T-helper 1 cell treated with Interleukin-12 subunit alpha and Interleukin-12 subunit beta and Interleukin-4 antibody, amounts not matched to agents 30 μg/mL and 1 μg/mL, for 36 hours (primary cell): Measurements from ENCODE around the gene FER.
"Not testable (repeated sequence)": the region's sequence is repeated elsewhere in the genome, so short reads cannot be mapped to it uniquely, and the experiment has no call there.

ENCODE experiments used
- H3K27ac Mint-ChIP-seq: one replicate; pipeline ENCODE4 v1.8.0; 2021; ENCODE audit warnings: mild to moderate bottlenecking, mixed read lengths
- H3K27me3 Mint-ChIP-seq: one replicate; pipeline ENCODE4 v1.8.0; 2021; ENCODE audit warnings: low read depth, mixed read lengths
- H3K36me3 Mint-ChIP-seq: one replicate; pipeline ENCODE4 v1.8.0; 2021; ENCODE audit warnings: low read depth, mixed read lengths
- H3K4me1 Mint-ChIP-seq: one replicate; pipeline ENCODE4 v1.8.0; 2021; ENCODE audit warnings: low read depth, mixed read lengths
- H3K4me3 Mint-ChIP-seq: one replicate; pipeline ENCODE4 v1.8.0; 2021; ENCODE audit warnings: mild to moderate bottlenecking, moderate library complexity, mixed read lengths
- H3K9me3 Mint-ChIP-seq: one replicate; pipeline ENCODE4 v1.8.0; 2021; ENCODE audit warnings: mixed read lengths

FER gene

DNA sequence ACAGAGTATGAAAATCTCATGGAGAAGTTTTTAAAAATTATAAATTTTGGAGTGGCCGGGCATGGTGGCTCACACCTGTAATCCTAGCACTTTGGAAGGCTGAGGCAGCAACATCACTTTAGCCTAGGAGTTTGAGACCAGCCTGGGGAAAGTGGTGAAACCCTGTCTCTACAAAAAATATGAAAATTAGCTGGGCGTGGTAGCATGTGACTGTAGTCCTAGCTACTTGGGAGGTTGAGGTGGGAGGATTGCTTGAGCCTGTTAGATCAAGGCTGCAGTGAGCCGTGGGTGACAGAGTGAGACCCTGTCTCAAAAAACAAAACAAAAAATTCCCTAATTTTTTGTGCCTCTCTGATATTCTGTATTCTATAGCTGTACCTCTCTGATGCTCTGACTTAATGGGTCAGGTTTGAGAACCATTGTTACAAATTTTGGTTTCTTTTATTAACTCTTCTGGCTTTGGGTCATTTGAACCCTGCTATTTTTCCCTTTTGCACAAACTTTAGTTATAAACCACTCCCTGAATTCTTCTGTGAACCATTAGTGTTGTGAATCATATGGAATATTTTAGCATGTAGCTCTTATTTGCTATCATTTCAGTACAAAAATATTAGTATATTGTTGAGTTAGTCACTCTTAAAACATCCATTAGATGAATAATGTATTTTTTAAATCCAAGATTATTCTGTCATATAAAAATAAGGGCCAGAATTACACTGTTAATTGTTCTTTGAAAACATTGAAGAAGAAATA lies 51.0 kb downstream of the FER start:
- Mint-ChIP-seq H3K4me1 (no peaks in the 10 kb centered on the region), H3K4me3 (no peak overlapping the region), H3K27ac (no peak overlapping the region), H3K9me3 (peaks cover 7% of the 10 kb centered on the region), H3K27me3 (no peaks in the 10 kb centered on the region), H3K36me3 (no peaks in the 10 kb centered on the region)

DNA sequence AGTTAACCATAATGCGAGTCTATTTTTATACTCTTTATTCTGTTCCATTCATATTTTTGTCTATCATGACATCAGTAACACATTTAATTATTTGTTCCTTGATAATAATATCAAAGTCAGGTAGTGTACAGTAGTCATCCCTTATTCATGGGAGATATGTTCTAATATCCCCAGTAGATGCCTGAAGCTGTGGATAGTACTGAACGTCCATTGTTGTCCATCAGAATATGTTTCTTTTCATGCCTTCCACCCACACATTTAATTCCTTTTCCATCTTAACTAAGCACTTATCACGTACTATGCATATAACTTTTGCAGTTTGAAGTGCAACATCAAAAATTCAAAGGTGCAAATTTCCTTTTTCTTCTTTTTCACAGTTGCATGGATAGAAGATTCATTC lies 53.6 kb downstream of the FER start:
- Mint-ChIP-seq H3K36me3 (no peaks in the 10 kb centered on the region), H3K27ac (no peak overlapping the region), H3K4me1 (no peaks in the 10 kb centered on the region), H3K9me3 (peaks cover 5% of the 10 kb centered on the region), H3K27me3 (no peaks in the 10 kb centered on the region), H3K4me3 (no peak overlapping the region)

DNA sequence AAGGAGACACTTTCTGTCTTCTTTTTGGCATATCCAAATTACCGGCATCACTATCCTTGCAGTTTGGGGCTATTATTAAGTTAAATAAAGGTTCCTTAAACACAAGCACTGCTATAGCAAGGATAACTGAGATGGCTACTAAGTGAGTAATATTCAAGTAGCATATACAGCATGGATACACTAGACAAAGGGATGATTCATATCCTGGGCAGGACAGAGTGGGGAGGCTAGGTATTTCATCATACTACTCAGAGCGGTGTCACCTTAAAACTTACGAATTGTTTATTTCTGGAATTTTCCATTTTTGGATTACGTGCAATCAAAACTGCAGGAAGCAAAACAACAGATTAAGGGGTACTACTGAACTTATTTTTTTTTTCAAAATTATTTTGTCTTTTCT lies 54.1 kb downstream of the FER start:
- H3K4me1 Mint-ChIP-seq, result no peaks in the 10 kb centered on the region
- H3K4me3 Mint-ChIP-seq, result no peak overlapping the region
- H3K36me3 Mint-ChIP-seq, result no peaks in the 10 kb centered on the region
- no peak overlapping the region for H3K27ac Mint-ChIP-seq
- peaks cover 5% of the 10 kb centered on the region for H3K9me3 Mint-ChIP-seq
- H3K27me3 Mint-ChIP-seq, result no peaks in the 10 kb centered on the region

DNA sequence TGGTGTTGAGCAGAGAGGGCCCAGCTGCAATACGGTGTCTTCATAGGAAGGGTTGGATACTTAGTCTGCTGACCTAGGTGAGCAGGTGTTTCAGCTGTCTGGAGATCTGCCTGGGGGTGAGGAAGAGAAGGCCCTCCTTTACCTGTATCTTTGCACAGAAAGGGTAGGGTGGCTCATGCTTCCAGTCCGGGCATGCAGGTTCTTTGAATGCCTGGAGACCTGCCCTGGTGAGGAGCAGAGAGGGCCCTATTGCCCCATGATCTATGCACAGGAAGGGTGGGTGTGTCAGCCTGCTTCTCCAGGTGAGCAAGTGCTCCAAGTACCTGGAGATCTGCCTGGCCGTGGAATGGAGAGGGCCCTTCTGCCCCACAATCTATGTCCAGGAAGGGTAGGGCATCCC lies 63.0 kb downstream of the FER start:
- H3K36me3 Mint-ChIP-seq, result no peaks in the 10 kb centered on the region
- no peak overlapping the region for H3K4me3 Mint-ChIP-seq
- H3K27me3 Mint-ChIP-seq, result no peaks in the 10 kb centered on the region
- H3K4me1 Mint-ChIP-seq, result no peaks in the 10 kb centered on the region
- H3K27ac Mint-ChIP-seq, result no peak overlapping the region
- H3K9me3 Mint-ChIP-seq, result peaks cover 11% of the 10 kb centered on the region

DNA sequence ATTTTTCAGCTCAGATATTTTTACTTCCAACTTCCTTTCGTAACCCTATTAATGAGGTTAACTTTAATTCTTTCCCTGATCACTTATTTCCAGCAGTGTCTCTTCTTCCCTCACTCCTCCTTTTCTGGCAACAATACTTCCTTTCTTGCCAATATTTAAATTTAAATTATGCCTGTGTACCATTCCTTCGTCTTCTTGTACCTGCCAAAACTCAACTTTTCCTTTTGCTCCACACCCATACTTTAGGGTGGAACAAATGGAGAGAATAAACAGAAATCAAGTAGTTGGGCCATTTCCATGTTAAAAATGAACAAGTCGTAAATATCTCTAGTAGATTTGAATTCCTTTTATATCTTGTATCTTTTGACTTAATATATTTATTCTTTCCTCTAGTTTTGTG lies 66.0 kb downstream of the FER start:
- Mint-ChIP-seq H3K4me1 (peaks cover 3% of the 10 kb centered on the region), H3K36me3 (no peaks in the 10 kb centered on the region), H3K4me3 (no peak overlapping the region)

DNA sequence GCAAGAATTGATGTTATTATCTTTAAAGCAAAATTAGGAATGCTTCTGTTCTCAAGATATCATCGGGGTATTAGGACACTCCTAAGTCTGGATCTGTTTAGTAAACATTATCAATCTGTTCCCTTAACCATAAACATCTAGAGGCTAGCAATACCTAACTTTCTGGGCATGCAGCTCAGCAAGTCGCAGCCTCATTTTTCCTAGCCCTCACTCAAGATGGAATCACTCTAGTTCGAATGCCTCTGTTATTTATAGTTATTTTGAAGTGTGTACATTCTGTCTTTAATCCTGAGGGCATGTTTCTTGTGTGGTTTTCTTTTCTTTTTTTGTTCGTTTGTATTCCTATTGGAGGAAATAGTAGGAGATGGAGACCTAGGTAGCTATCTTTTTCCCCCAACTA lies 66.9 kb downstream of the FER start:
- no peaks in the 10 kb centered on the region for H3K9me3 Mint-ChIP-seq
- no peaks in the 10 kb centered on the region for H3K36me3 Mint-ChIP-seq
- no peaks in the 10 kb centered on the region for H3K27me3 Mint-ChIP-seq
- no peak overlapping the region for H3K4me3 Mint-ChIP-seq
- peaks cover 3% of the 10 kb centered on the region for H3K4me1 Mint-ChIP-seq
- no peak overlapping the region for H3K27ac Mint-ChIP-seq

More for the DNA sequence above, 66.0 kb downstream of the FER start:
- Mint-ChIP-seq H3K27ac (no peak overlapping the region), H3K27me3 (no peaks in the 10 kb centered on the region), H3K9me3 (no peaks in the 10 kb centered on the region)

DNA sequence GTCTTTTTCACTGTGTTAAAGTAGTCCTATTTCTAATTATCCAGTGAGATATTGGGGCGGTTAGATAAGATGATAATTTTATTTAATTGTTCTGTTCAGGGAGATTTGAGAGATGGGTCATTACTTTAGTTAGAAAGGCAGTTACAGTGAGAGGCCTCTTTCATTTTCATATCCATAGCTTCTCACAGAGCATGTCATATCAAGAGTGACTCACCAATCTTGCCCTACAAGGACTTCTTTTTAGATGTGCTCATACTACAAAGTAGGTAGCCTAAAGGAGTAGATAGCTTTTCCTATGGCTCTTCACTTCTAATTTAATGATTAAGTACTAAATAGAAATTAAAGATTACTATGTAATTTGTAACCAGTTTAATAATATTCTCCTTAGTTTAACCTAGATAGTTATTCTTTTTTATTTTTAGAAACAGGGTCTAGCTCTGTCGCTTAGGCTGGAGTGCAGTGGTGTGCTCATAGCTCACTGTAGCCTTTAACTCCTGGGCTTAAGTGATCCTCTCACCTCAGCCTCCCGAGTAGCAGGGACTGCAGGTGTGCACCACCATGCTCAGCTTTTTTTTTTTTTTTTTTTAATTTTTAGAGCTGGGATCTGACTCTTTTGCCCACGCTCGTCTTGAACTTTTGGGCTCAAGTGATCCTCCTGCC lies 71.0 kb downstream of the FER start:
- Mint-ChIP-seq H3K9me3 (peaks cover 7% of the 10 kb centered on the region), H3K4me3 (no peak overlapping the region), H3K4me1 (peaks cover 3% of the 10 kb centered on the region), H3K36me3 (no peaks in the 10 kb centered on the region), H3K27me3 (no peaks in the 10 kb centered on the region), H3K27ac (no peak overlapping the region)

DNA sequence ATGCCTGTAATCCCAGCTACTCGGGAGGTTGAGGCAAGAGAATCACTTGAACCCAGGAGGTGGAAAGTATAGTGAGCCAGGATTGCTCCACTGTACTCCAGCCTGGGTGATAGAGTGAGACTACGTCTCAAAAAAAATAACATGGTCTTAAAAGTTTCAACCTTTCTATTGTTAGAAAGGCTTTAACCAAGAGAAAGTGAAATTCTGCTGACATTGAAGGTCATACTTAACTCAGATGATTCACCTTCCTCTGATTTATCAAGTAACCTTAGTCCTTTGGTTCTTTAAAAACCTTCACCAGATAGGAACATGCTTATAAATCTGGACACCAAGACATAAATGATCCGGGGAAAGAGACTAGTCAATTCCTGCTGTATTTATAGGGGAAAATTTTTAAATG lies 73.3 kb downstream of the FER start:
- Mint-ChIP-seq H3K36me3 (no peaks in the 10 kb centered on the region), H3K27ac (no peak overlapping the region), H3K27me3 (no peaks in the 10 kb centered on the region), H3K9me3 (peaks cover 7% of the 10 kb centered on the region), H3K4me3 (no peak overlapping the region), H3K4me1 (peaks cover 3% of the 10 kb centered on the region)

DNA sequence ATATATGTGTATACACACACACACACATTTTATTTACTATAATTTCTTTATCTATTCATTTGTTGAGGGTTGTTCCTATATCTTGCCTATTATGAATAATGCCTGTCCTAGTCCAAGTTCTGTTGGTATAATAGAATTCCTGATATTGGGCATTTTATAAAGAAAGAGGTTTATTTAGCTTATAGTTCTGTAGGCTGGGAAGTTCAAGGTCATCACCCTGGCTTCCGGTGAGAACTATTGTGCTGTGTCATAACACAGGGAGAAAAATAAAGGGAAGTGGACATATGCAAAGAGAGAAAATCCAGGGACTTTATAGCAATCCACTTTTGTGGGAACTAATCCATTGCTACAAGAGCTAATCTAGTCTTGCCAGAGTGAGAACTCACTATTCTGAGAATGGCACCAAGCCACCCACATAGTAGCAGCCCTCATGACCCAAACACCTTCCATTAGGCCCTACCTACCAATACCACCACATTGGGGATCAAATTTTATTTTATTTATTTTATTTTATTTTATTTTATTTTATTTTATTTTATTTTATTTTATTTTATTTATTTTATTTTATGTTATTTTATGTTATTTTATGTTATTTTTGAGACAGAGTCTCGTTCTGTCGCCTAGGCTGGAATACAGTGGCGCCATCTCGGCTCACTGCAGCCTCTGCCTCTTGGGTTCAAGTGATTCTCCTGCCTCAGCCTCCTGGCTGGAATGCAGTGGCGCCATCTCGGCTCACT lies 74.7 kb downstream of the FER start:
- peaks cover 7% of the 10 kb centered on the region for H3K9me3 Mint-ChIP-seq
- no peaks in the 10 kb centered on the region for H3K36me3 Mint-ChIP-seq
- H3K4me1 Mint-ChIP-seq, result peaks cover 3% of the 10 kb centered on the region
- no peak overlapping the region for H3K27ac Mint-ChIP-seq
- no peak overlapping the region for H3K4me3 Mint-ChIP-seq
- H3K27me3 Mint-ChIP-seq, result no peaks in the 10 kb centered on the region

DNA sequence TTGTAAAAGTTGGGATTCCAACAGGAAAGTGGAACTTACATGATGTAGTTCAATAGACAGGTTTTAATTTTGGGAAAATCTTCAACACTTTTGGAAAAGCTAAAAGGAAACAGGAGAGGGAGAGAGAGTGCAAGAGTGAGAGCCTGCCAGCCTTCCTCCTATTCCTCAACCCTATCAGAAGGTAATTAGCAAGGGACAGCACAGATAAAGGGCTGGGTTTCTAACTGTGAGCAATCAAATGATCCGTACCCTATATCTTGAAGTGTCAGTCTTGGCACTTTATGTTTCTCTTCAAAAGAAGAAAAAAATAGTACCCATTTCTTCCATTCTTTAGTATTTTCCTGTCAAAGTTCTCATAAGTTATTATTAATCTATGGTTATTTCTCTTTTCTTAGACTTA lies 79.4 kb downstream of the FER start:
- H3K27ac Mint-ChIP-seq, result no peak overlapping the region
- no peak overlapping the region for H3K4me3 Mint-ChIP-seq
- H3K27me3 Mint-ChIP-seq, result no peaks in the 10 kb centered on the region
- no peaks in the 10 kb centered on the region for H3K36me3 Mint-ChIP-seq
- no peaks in the 10 kb centered on the region for H3K4me1 Mint-ChIP-seq
- peaks cover 2% of the 10 kb centered on the region for H3K9me3 Mint-ChIP-seq

DNA sequence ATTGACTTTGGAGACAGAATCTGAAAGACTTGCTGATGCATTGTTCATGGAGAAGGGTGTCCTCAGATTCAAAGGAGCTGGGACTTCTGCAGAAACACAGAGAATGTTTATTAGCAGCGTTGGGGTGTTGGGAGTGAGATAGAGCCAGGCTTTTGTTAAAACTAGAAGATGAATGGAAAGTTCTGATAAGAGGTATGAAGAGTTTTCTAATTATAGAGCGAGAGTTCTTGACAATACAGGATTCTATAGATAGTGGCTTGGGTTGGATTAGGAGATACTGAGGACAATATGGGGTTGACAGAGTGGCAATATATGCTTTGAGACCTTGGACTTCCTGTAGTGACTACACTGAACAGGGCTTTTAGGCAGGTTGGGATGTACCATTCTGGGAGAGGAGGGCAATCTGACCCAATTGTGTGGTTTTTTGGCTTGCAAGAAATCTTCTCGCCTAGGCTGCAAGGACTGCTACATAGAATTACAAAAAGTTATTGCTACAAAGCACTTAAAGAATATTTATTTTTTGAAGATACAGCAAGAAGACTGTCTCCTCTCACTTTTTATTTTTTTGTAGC lies 83.1 kb downstream of the FER start:
- Mint-ChIP-seq H3K27ac (no peak overlapping the region), H3K4me3 (no peak overlapping the region), H3K27me3 (no peaks in the 10 kb centered on the region), H3K36me3 (no peaks in the 10 kb centered on the region), H3K9me3 (no peaks in the 10 kb centered on the region), H3K4me1 (no peaks in the 10 kb centered on the region)

DNA sequence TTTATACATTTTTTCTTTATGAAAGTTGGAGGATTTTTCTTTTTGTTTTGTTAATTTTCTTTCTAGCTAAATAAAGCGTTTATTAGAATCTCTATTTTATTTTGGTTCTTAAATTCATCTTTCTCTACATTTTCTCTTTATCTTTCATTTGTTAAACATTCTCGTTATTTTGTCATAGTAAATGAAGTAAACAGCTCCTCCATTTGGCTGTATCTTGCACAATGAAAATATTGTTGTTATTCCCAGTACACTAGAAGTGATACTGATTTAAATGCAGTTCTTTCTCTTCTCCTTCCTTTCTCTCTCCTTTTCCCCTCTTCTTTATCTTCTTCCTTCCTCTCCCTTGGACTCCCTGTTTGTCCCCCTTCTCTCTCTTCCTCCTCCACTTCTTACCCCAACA lies 88.8 kb downstream of the FER start:
- Mint-ChIP-seq H3K4me3 (no peak overlapping the region), H3K36me3 (no peaks in the 10 kb centered on the region), H3K27me3 (no peaks in the 10 kb centered on the region), H3K27ac (no peak overlapping the region), H3K9me3 (no peaks in the 10 kb centered on the region), H3K4me1 (no peaks in the 10 kb centered on the region)

DNA sequence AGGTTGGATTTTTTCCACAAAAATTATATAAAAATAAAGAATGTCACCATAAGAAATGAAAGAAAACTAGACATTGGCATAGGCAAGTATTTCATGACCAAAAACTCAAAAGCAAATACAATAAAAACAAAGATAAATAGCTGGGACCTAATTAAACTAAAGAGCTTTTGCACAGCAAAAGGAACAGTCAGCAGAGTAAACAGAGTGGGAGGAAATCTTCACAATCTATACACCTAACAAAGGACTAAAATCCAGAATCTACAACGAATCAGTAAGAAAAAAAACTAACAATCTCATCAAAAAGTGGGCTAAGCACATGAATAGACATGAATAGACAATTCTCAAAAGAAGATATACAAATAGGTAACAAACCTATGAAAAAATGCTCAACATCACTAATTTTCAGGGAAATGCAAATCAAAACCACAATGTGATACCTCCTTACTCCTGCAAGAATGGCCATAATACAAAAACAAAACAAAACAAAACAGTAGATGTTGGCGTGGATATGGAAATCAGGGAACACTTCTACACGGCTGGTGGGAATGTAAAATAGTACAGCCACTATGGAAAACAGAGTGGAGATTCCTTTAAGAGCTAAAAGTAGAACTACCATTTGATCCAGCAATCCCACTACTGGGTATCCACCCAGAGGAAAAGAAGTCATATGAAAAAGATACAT lies 94.7 kb downstream of the FER start:
- not testable (repeated sequence) for H3K9me3 Mint-ChIP-seq, H3K27ac Mint-ChIP-seq, H3K4me3 Mint-ChIP-seq, H3K4me1 Mint-ChIP-seq, H3K27me3 Mint-ChIP-seq, H3K36me3 Mint-ChIP-seq

DNA sequence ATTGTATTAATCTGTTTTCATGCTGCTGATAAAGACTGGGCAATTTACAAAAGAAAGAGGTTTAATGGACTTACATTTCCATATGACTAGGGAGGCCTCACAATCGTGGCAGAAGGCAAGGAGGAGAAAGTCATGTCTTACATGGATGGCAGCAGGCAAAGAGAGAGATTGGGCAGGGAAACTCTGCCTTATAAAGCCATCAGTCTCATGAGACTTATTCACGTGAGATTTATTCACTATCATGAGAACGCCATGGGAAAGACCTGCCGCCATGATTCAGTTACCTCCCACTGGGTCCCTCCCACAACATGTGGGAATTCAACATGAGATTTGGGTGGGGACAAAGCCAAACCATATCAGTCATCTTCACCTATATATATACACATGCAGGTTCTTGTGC lies 103.4 kb downstream of the FER start:
- H3K27me3 Mint-ChIP-seq, H3K27ac Mint-ChIP-seq, H3K4me3 Mint-ChIP-seq, H3K4me1 Mint-ChIP-seq, H3K36me3 Mint-ChIP-seq, H3K9me3 Mint-ChIP-seq: not testable (repeated sequence)
